Left ventricle myocardium inferior (tissue), 1 donor: ENCODE measurements around the gene IFT74. TPM values are rescaled to one million over a fixed set of nuclear protein-coding genes. Genes with fewer than 3 reads are reported as not detected.
A peak's percentile ranks its signal among the peaks of the same experiment; 100 is the strongest.

Source experiments
- DNase-seq: peaks from one replicate; pipeline ENCODE4 v3.0.0-alpha.2; 2020
- H3K27ac ChIP-seq: fragments of 200-600 bp; replicated peaks from 2 replicates; pipeline ENCODE4 v1.8.0; 2021
- H3K27me3 ChIP-seq: fragments of 200-600 bp; 2 replicates; pipeline ENCODE4 v1.8.0; 2021; ENCODE audit warnings: low read depth
- H3K36me3 ChIP-seq: fragments of 200-600 bp; 2 replicates; pipeline ENCODE4 v1.8.0; 2021
- H3K4me1 ChIP-seq: fragments of 200-600 bp; 2 replicates; pipeline ENCODE4 v1.8.0; 2021
- H3K4me3 ChIP-seq: fragments of 200-600 bp; 2 replicates; pipeline ENCODE4 v1.8.0; 2021; ENCODE audit warnings: mild to moderate bottlenecking, moderate library complexity
- H3K9me3 ChIP-seq: fragments of 200-600 bp; replicated peaks from 2 replicates; pipeline ENCODE4 v1.8.0; 2021
- intact Hi-C: fragments of 100-400 bp; cut with micrococcal nuclease; formaldehyde crosslinking; loops from one replicate; pipeline ENCODE4 v1.11.0; 2022
- total RNA-seq: library from RNA; stranded (reverse); fragmentation: NEBNext Ultra II Directional; extraction: Animal tissue kit (Norgen Biotek cat#: 25700); gene quantifications from one replicate; pipeline ENCODE4 v1.2.1, GENCODE V29; 2021
- TF ChIP-seq, protein P1 (sequence below): fragments of 200-600 bp; IDR thresholded peaks from 2 replicates; pipeline ENCODE4 v1.8.0; 2021; ENCODE audit warnings: antibody characterized with exemption, mild to moderate bottlenecking, borderline replicate concordance
- donor health status: DM: no; HTN: yes; CAD: no; lungs with severe emphysema.

Gene IFT74
- total RNA-seq, 1 donor from 2014 or later, result 10.1 TPM

DNA sequence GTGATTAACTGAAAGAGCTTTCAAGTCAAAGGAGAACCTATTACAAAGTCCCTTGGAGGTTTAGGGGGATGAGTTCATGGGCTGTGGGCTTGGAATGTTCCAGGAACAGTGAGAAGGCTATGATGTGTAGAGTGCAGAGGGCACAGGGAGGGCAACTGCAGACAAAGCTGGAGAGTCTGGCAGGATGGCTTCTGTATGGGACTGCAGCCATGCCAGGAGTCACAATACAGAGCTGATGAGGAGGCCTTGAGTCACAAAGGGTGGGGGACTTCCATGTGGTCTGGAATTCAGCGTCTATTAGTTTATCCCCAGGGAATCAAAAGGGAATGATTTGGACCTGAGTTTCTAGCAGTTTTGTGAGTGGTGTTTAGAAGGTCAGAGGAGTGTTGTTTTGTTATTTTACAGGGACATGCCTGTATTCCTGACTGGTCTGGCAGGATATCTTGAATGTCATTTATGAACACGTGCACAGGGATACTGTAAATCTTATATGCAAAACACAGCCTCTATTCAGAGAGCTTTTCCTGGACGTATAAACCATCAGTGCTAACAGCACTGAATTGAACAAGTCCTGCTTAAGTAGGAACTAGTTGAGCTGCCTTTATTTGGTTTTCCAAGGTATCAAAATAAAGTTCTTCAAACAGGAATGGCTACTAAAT is 138.6 kb downstream of the IFT74 start:
- Histone ChIP-seq H3K4me3 (no peak overlapping the region), H3K36me3 (no peaks in the 10 kb centered on the region), H3K4me1 (peaks cover 9% of the 10 kb centered on the region), H3K27ac (no peak overlapping the region), H3K27me3 (no peaks in the 10 kb centered on the region), H3K9me3 (no peaks in the 10 kb centered on the region)
- TF ChIP-seq, protein P1, sequence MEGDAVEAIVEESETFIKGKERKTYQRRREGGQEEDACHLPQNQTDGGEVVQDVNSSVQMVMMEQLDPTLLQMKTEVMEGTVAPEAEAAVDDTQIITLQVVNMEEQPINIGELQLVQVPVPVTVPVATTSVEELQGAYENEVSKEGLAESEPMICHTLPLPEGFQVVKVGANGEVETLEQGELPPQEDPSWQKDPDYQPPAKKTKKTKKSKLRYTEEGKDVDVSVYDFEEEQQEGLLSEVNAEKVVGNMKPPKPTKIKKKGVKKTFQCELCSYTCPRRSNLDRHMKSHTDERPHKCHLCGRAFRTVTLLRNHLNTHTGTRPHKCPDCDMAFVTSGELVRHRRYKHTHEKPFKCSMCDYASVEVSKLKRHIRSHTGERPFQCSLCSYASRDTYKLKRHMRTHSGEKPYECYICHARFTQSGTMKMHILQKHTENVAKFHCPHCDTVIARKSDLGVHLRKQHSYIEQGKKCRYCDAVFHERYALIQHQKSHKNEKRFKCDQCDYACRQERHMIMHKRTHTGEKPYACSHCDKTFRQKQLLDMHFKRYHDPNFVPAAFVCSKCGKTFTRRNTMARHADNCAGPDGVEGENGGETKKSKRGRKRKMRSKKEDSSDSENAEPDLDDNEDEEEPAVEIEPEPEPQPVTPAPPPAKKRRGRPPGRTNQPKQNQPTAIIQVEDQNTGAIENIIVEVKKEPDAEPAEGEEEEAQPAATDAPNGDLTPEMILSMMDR, result no peak
- DNase-seq, result no peak
- intact Hi-C loops, result no loop called here

DNA sequence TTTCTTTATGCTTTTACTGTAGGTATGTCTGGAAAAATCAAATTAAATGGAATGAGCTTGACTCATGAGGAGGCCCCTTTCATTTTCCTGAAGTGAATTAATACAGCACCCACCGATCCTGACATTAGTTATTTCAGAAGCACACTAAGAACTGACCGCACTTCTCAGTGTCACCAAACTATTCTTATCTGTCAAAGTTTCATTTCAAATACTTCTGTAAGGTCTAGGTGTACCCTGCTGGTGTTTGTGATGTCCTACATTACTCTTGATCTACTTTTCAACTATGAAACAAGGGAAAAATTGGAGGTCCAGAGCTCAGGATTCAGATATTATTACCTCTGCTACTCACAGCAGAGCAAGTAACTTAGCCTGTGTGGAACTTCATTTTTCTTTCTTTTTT is 151.0 kb downstream of the IFT74 start:
- intact Hi-C loops, result no loop called here
- TF ChIP-seq, protein P1, result no peak
- no peaks in the 10 kb centered on the region for H3K4me1 ChIP-seq
- H3K9me3 ChIP-seq, result no peaks in the 10 kb centered on the region
- H3K36me3 ChIP-seq, result no peaks in the 10 kb centered on the region
- H3K4me3 ChIP-seq, result no peak overlapping the region
- H3K27ac ChIP-seq, result no peak overlapping the region
- H3K27me3 ChIP-seq, result no peaks in the 10 kb centered on the region
- DNase-seq, result no peak

DNA sequence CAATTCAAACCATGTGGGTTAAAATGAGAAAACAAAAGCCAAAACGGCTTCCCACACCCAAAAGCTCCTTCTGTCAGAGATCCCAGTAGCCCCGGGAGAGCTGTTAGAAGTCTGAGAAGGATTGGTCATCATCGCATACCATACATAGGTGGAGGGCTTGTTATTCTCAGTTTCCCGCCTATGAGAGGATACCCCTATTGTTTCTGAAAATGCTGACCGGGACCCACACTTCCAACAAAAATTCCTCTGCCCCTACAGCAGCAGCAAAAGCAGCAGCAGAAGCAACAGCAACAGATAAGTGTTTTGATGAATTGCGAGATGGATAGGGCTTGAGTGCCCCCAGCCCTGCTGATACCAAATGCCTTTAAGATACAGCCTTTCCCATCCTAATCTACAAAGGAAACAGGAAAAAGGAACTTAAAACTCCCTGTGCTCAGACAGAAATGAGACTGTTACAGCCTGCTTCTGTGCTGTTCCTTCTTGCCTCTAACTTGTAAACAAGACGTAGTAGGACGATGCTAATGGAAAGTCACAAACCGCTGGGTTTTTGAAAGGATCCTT is 152.8 kb downstream of the IFT74 start, which contains the start of gene TEK:
Gene TEK, plus strand, starts transcription at position 245 of the 561 bp plus-strand sequence. CDS start 366 bp downstream, outside the sequence.
- no peaks in the 10 kb centered on the region for H3K27me3 ChIP-seq
- TF ChIP-seq, protein P1, result no peak
- H3K27ac ChIP-seq, result peak within 1 kb of the TSS; percentile 83
- H3K4me1 ChIP-seq, result no peaks in the 10 kb centered on the region
- DNase-seq, result no peak
- intact Hi-C loops, result no loop called here
- H3K36me3 ChIP-seq, result no peaks in the 10 kb centered on the region
- peak within 1 kb of the TSS; percentile 64 for H3K4me3 ChIP-seq
- no peaks in the 10 kb centered on the region for H3K9me3 ChIP-seq

DNA sequence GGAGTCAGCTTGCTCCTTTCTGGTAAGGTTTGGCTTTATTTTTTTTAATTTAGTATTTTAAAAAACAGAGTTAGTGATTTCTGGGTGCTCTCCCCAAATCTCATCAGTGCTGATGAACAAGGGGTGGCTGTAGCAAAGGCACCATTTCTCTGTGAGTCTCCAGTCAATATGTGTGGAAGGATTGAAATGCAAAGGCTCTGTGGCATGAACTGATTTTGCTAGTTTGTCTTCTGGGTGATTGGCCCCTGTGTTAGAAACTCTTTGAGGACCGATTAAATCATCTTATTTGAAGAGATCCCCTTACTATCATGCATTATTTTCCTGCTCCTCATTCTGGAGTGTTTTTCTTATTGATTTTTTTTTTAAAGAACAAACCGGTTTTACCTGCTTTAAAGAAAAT is 153.4 kb downstream of the IFT74 start:
- DNase-seq, result no peak
- peak overlapping the region; percentile 64 for H3K4me3 ChIP-seq
- TF ChIP-seq, protein P1, result no peak
- no peaks in the 10 kb centered on the region for H3K9me3 ChIP-seq
- H3K36me3 ChIP-seq, result no peaks in the 10 kb centered on the region
- H3K27ac ChIP-seq, result peak overlapping the region; percentile 83
- intact Hi-C loops, result no loop called here
- H3K4me1 ChIP-seq, result no peaks in the 10 kb centered on the region
- H3K27me3 ChIP-seq, result no peaks in the 10 kb centered on the region

DNA sequence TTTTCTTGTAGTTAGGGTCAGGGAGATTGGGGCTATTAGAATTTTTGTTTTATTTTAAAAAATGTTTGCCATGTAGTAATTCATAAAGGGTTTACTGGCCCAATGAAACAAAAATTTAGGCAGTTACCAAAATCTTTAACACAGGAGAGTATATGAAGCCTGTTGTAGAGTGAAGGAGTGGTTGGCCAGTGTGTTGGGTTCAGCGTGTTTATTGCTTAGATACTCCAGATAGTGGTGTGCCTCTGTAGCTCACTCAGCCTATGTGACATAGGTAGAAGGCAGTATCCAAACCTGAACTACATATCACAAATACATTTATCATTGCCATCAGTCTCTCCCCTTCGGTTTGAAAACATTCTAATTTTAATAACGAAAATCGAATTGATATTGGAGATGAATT is 154.0 kb downstream of the IFT74 start:
- peak overlapping the region; percentile 83 for H3K27ac ChIP-seq
- TF ChIP-seq, protein P1, result no peak
- H3K4me1 ChIP-seq, result peaks cover 3% of the 10 kb centered on the region
- no peaks in the 10 kb centered on the region for H3K36me3 ChIP-seq
- no peaks in the 10 kb centered on the region for H3K9me3 ChIP-seq
- DNase-seq, result no peak
- no peaks in the 10 kb centered on the region for H3K27me3 ChIP-seq
- intact Hi-C loops, result no loop called here
- peak overlapping the region; percentile 64 for H3K4me3 ChIP-seq
